Hematopoietic multipotent progenitor cell treated with erythropoietin and hydrocortisone succinate and interleukin-3 and kit ligand, for 15 days (in vitro differentiated cells): ENCODE data around the gene IFTAP.
A peak's percentile ranks its signal among the peaks of the same experiment; 100 is the strongest.
"Not testable (repeated sequence)": the region's sequence is repeated elsewhere in the genome, so short reads cannot be mapped to it uniquely, and the experiment has no call there.

ENCODE experiments used
- DNase-seq: peaks from one replicate; pipeline ENCODE4 v3.0.0-alpha.2; 2015; ENCODE audit warnings: low spot score

IFTAP gene

GRCh38 chr11:36594316-36594989, at the start of gene IFTAP:
Gene IFTAP, plus strand, starts transcription at chr11:36594502. Its CDS starts 15,602 bp downstream, at chr11:36610104.
- DNase-seq: peak; percentile 77

- DNase-seq: no peak
These were observed 43.8 kb upstream of the IFTAP start for GRCh38 chr11:36550385-36551115.

GRCh38 chr11:36557390-36557789, 36.9 kb upstream of the IFTAP start:
- not testable (repeated sequence) for DNase-seq

- no peak for DNase-seq
These were observed 36.3 kb upstream of the IFTAP start for GRCh38 chr11:36557991-36558390.

- no peak for DNase-seq
These were observed 35.5 kb upstream of the IFTAP start for GRCh38 chr11:36558571-36559413.

- peak; percentile 56 for DNase-seq
These were observed 29.8 kb upstream of the IFTAP start for GRCh38 chr11:36564376-36565030.

GRCh38 chr11:36565031-36565610, 29.2 kb upstream of the IFTAP start:
- no peak for DNase-seq

GRCh38 chr11:36566407-36567053, 27.8 kb upstream of the IFTAP start:
- no peak for DNase-seq

GRCh38 chr11:36567694-36568093, 26.6 kb upstream of the IFTAP start, which contains the start of gene RAG1:
Gene RAG1, plus strand, starts transcription at chr11:36568007. Its CDS starts 5,298 bp downstream, at chr11:36573305.
- no peak for DNase-seq

- no peak for DNase-seq
These were observed 25.2 kb upstream of the IFTAP start for GRCh38 chr11:36569095-36569494.

GRCh38 chr11:36574486-36574885, 19.8 kb upstream of the IFTAP start:
- no peak for DNase-seq

- no peak for DNase-seq
These were observed 16.9 kb upstream of the IFTAP start for GRCh38 chr11:36577373-36577772.

GRCh38 chr11:36577859-36578258, 16.4 kb upstream of the IFTAP start:
- no peak for DNase-seq

- no peak for DNase-seq
These were observed 15.8 kb upstream of the IFTAP start for GRCh38 chr11:36578458-36578857.

- no peak for DNase-seq
These were observed 12.8 kb upstream of the IFTAP start for GRCh38 chr11:36581536-36581935.

GRCh38 chr11:36583667-36584066, 10.6 kb upstream of the IFTAP start:
- no peak for DNase-seq

- no peak for DNase-seq
These were observed 7.8 kb upstream of the IFTAP start for GRCh38 chr11:36586543-36586942.

GRCh38 chr11:36588099-36588498, 6.2 kb upstream of the IFTAP start:
- DNase-seq: no peak

GRCh38 chr11:36590513-36590912, 3.8 kb upstream of the IFTAP start:
- DNase-seq: no peak

- no peak for DNase-seq
These were observed 2.9 kb upstream of the IFTAP start for GRCh38 chr11:36591433-36591832.

GRCh38 chr11:36596880-36597279, 2.6 kb downstream of the IFTAP start:
- no peak for DNase-seq
